GM23248 (cell line): ENCODE measurements around the gene NMT1. TPM values are rescaled to one million over a fixed set of nuclear protein-coding genes. Genes with fewer than 3 reads are reported as not detected.

Experiments
- DNase-seq: peaks from one replicate; pipeline ENCODE4 v3.0.0-alpha.2; 2015
- H2AFZ ChIP-seq: fragments of 200-600 bp; sonication (generic); 2 replicates; pipeline ENCODE4 v1.6.1; 2016; ENCODE audit warnings: antibody characterized with exemption
- H3F3A ChIP-seq: fragments of 200-600 bp; sonication (generic); 2 replicates; pipeline ENCODE4 v1.6.1; 2016; ENCODE audit warnings: mild to moderate bottlenecking, antibody characterized with exemption, mixed run types; ENCODE audit not compliant: insufficient read depth
- H3K27ac ChIP-seq: fragments of 200-600 bp; sonication (generic); 2 replicates; pipeline ENCODE4 v1.5.1; 2016; ENCODE audit warnings: mild to moderate bottlenecking
- H3K27me3 ChIP-seq: fragments of 200-600 bp; sonication (generic); replicated peaks from 2 replicates; pipeline ENCODE4 v1.6.1; 2016; ENCODE audit warnings: mild to moderate bottlenecking; ENCODE audit not compliant: insufficient read depth
- H3K36me3 ChIP-seq: fragments of 200-600 bp; sonication (generic); 2 replicates; pipeline ENCODE4 v1.6.1; 2016; ENCODE audit warnings: low read depth, mild to moderate bottlenecking
- H3K4me1 ChIP-seq: fragments of 200-600 bp; sonication (generic); 2 replicates; pipeline ENCODE4 v1.6.1; 2016; ENCODE audit warnings: mild to moderate bottlenecking; ENCODE audit not compliant: insufficient read depth
- H3K4me2 ChIP-seq: fragments of 200-600 bp; sonication (generic); one replicate; pipeline ENCODE4 v1.6.1; 2016; ENCODE audit warnings: mild to moderate bottlenecking; ENCODE audit not compliant: unreplicated experiment
- H3K4me3 ChIP-seq: fragments of 200-600 bp; sonication (generic); 2 replicates; pipeline ENCODE4 v1.5.1; 2016; ENCODE audit warnings: mild to moderate bottlenecking
- H3K79me2 ChIP-seq: fragments of 200-600 bp; sonication (generic); 2 replicates; pipeline ENCODE4 v1.6.1; 2016; ENCODE audit warnings: mild to moderate bottlenecking; ENCODE audit not compliant: insufficient read depth
- H3K9ac ChIP-seq: fragments of 200-600 bp; sonication (generic); 2 replicates; pipeline ENCODE4 v1.6.1; 2016; ENCODE audit warnings: mild to moderate bottlenecking
- H3K9me2 ChIP-seq: fragments of 200-600 bp; sonication (generic); 2 replicates; pipeline ENCODE4 v1.6.1; 2016; ENCODE audit warnings: mixed run types, mild to moderate bottlenecking, moderate library complexity; ENCODE audit not compliant: insufficient read depth
- H3K9me3 ChIP-seq: fragments of 200-600 bp; sonication (generic); one replicate; pipeline ENCODE4 v1.6.1; 2017; ENCODE audit warnings: low read depth
- H4K20me1 ChIP-seq: fragments of 200-600 bp; sonication (generic); 2 replicates; pipeline ENCODE4 v1.6.0; 2016; ENCODE audit not compliant: insufficient read depth
- EZH2 ChIP-seq: fragments of 200-600 bp; sonication (generic); IDR thresholded peaks from 2 replicates; pipeline ENCODE4 v1.6.1; 2018; ENCODE audit warnings: antibody characterized with exemption, mild to moderate bottlenecking; ENCODE audit not compliant: insufficient read depth, poor library complexity, severe bottlenecking
- EZH2phosphoT487 ChIP-seq: fragments of 200-600 bp; sonication (generic); IDR thresholded peaks from 2 replicates; pipeline ENCODE4 v1.6.1; 2018; ENCODE audit warnings: antibody characterized with exemption, moderate library complexity, mild to moderate bottlenecking, low read depth; ENCODE audit not compliant: insufficient read depth
- WGBS, 2 experiments: methylation state at CpG; one replicate each; pipeline ENCODE4 v1.1.6; 2015 to 2017; ENCODE audit warnings: low lambda C conversion rate in 2 of 2, low coverage in 1 of 2; ENCODE audit errors: missing lambda C conversion rate in 2 of 2; 5-methylcytosine and 5-hydroxymethylcytosine counted together
- in situ Hi-C: fragments of 300-500 bp; cut with MboI; formaldehyde crosslinking; loops from 2 replicates; pipeline ENCODE4 v1.15.0; 2020
- polyA plus RNA-seq: library from polyadenylated mRNA; unstranded; fragments of >200 nt; fragmentation: Nextera tagmentation; extraction: Ambion mirVana; gene quantifications from 2 replicates; pipeline ENCODE4 v1.2.1, GENCODE V29; 2016
- total RNA-seq: library from RNA; depleted of rRNA; stranded (reverse); fragments of >200 nt; shearing (Covaris generic); gene quantifications from 2 replicates; pipeline ENCODE4 v1.2.3, GENCODE V29; 2014

Gene NMT1
- total and polyA plus RNA-seq, 2 experiments from 2014 or later: 61.8 to 95.7 TPM

DNA sequence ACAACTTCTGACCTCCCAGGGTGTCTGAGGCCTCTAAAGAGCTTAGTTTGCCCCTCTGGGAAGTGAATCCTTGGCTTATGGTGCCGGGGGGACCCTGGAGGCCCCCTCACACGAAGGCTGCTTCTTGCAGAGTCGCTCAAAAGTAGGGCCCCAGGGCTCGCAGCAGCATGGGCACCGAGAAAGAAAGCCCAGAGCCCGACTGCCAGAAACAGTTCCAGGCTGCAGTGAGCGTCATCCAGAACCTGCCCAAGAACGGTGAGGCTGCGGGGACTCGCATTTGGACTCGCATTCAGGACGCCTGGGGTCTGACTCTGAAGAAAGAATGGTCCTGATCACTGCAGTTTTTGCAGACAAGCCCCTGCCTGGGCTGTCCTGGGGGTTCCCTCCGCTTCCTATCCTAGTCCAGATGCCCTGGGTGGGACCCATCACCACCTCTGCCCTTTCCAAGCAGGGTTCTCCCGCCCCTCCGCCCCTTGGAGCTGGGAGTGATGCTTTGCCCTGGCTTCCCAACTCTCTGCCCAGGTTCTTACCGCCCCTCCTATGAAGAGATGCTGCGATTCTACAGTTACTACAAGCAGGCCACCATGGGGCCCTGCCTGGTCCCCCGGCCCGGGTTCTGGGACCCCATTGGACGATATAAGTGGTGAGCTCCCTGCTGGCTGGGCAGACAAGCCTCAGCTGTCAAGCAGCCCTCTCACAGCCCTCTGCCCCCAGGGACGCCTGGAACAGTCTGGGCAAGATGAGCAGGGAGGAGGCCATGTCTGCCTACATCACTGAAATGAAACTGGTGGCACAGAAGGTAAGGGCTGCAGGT, 75.1 kb downstream of the NMT1 start:
- Histone ChIP-seq H3K9me3 (no peaks in the 10 kb centered on the region), H3K9ac (peak overlapping the region; percentile 75), H3K4me2 (peak overlapping the region; percentile 78), H3K4me1 (peaks cover 5% of the 10 kb centered on the region; the same call in 1 of the 2 replicates), H3K36me3 (no peaks in the 10 kb centered on the region), H3F3A (no peaks in the 10 kb centered on the region), H3K27me3 (no peaks in the 10 kb centered on the region), H3K4me3 (peak overlapping the region; percentile 78), H4K20me1 (no peaks in the 10 kb centered on the region), H3K9me2 (no peaks in the 10 kb centered on the region), H2AFZ (peak overlapping the region; percentile 82), H3K27ac (no peak overlapping the region), H3K79me2 (peaks cover 10% of the 10 kb centered on the region; the same call in 1 of the 2 replicates)
- DNase-seq: peak; percentile 62
- TF ChIP-seq EZH2 (no peak), EZH2phosphoT487 (no peak)
- 34 to 36% methylated on average over 20 to 21 of the region's 21 CpGs for WGBS, 2 experiments
- in situ Hi-C loops: loop anchor here (5.0 kb wide), 1 partner anchor 61 kb away; no protein-coding TSS in a partner anchor

GRCh38 chr17:45136846-45137560, 75.9 kb downstream of the NMT1 start:
- H3K79me2 ChIP-seq: peaks cover 1% of the 10 kb centered on the region; the same call in 1 of the 2 replicates
- H3K9me3 ChIP-seq: no peaks in the 10 kb centered on the region
- no peak for DNase-seq
- no peaks in the 10 kb centered on the region for H3K9me2 ChIP-seq
- TF ChIP-seq EZH2 (no peak), EZH2phosphoT487 (no peak)
- H3K27ac ChIP-seq: no peak overlapping the region
- H3K4me1 ChIP-seq: no peaks in the 10 kb centered on the region
- H3K36me3 ChIP-seq: no peaks in the 10 kb centered on the region
- in situ Hi-C loops: loop anchor here (5.0 kb wide), 1 partner anchor 60 kb away; no protein-coding TSS in a partner anchor
- WGBS, 2 experiments: 72 to 76% methylated on average over 10 to 12 of the region's 12 CpGs
- H2AFZ ChIP-seq: no peak overlapping the region
- H3K4me3 ChIP-seq: no peak overlapping the region
- no peak overlapping the region for H3K9ac ChIP-seq
- no peaks in the 10 kb centered on the region for H4K20me1 ChIP-seq
- H3K27me3 ChIP-seq: no peaks in the 10 kb centered on the region
- H3K4me2 ChIP-seq: no peak overlapping the region
- peaks cover 7% of the 10 kb centered on the region; the same call in 1 of the 2 replicates for H3F3A ChIP-seq

GRCh38 chr17:45137561-45138305, 76.6 kb downstream of the NMT1 start:
- Histone ChIP-seq H3K79me2 (no peaks in the 10 kb centered on the region), H3K9ac (no peak overlapping the region), H2AFZ (no peak overlapping the region), H3K4me1 (no peaks in the 10 kb centered on the region), H3K36me3 (no peaks in the 10 kb centered on the region), H4K20me1 (no peaks in the 10 kb centered on the region), H3K4me2 (no peak overlapping the region), H3K9me2 (no peaks in the 10 kb centered on the region), H3K27ac (no peak overlapping the region), H3K9me3 (no peaks in the 10 kb centered on the region), H3K27me3 (no peaks in the 10 kb centered on the region), H3F3A (peaks cover 7% of the 10 kb centered on the region; the same call in 1 of the 2 replicates), H3K4me3 (no peak overlapping the region)
- no peak for DNase-seq
- in situ Hi-C loops: loop anchor here (5.0 kb wide), 1 partner anchor 60 kb away; no protein-coding TSS in a partner anchor
- 80 to 83% methylated on average over 11 of the region's 11 CpGs for WGBS, 2 experiments
- TF ChIP-seq EZH2phosphoT487: no peak
- TF ChIP-seq EZH2: no peak
